HFFc6 (cell line): ENCODE results near the gene CLSTN1. TPM values are rescaled to one million over a fixed set of nuclear protein-coding genes. Genes with fewer than 3 reads are reported as not detected.

Experiments
- DNase-seq: peaks from one replicate; pipeline ENCODE4 v3.0.0-alpha.2; 2018
- H3K27ac Mint-ChIP-seq: 2 replicates; pipeline ENCODE4 v1.8.0; 2020; ENCODE audit warnings: mild to moderate bottlenecking, mixed read lengths
- H3K27me3 Mint-ChIP-seq: 2 replicates; pipeline ENCODE4 v1.8.0; 2021; ENCODE audit warnings: mild to moderate bottlenecking, moderate library complexity, mixed read lengths; ENCODE audit not compliant: insufficient read depth
- H3K36me3 Mint-ChIP-seq: 2 replicates; pipeline ENCODE4 v1.8.0; 2021; ENCODE audit warnings: low read depth, mixed read lengths
- H3K4me1 Mint-ChIP-seq: 2 replicates; pipeline ENCODE4 v1.8.0; 2020; ENCODE audit warnings: low read depth, mixed read lengths
- H3K4me3 Mint-ChIP-seq: 2 replicates; pipeline ENCODE4 v1.8.0; 2020; ENCODE audit warnings: mild to moderate bottlenecking, moderate library complexity, mixed read lengths
- H3K9me3 Mint-ChIP-seq: 2 replicates; pipeline ENCODE4 v1.8.0; 2020; ENCODE audit warnings: mild to moderate bottlenecking, mixed read lengths
- total RNA-seq, 6 experiments: library from RNA; stranded (reverse); fragmentation: NEBNext Ultra II Directional; extraction: Animal tissue kit (Norgen Biotek cat#: 25700); gene quantifications; 2 replicates in 1 of 6; 3 replicates in 5 of 6; pipeline ENCODE4 v1.2.3, GENCODE V29; 2021
- TF ChIP-seq, protein P1 (sequence below): fragments of 200-600 bp; sonication (generic); IDR thresholded peaks from 2 replicates; pipeline ENCODE4 v1.5.0; 2021; ENCODE audit warnings: antibody characterized with exemption, mild to moderate bottlenecking

CLSTN1 gene
- total RNA-seq, 6 experiments from 2014 or later, result 128 to 151 (median 137) TPM

DNA sequence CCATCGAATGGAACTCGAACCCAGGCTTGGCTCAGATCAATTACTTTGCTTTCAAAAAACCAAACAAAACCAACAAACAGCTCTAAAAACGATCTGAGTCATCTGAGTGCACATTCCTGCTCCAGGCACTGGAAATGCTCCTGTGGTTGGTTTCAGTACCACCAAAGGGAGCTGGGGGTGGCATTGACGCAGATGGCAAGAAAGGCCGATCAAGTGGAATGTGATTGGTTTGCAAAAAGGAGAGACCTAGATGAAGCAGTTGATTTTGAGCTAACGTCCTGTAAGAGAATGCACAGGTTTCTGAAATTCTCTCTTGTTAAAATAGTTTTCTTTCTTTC lies 132.7 kb downstream of the CLSTN1 start:
- Mint-ChIP-seq H3K9me3 (no peaks in the 10 kb centered on the region), H3K27ac (peak overlapping the region; percentile 85), H3K36me3 (no peaks in the 10 kb centered on the region), H3K4me3 (peak overlapping the region; percentile 93), H3K27me3 (peaks cover 3% of the 10 kb centered on the region; the same call in 1 of the 2 replicates), H3K4me1 (peaks cover 45% of the 10 kb centered on the region)
- TF ChIP-seq, protein P1, sequence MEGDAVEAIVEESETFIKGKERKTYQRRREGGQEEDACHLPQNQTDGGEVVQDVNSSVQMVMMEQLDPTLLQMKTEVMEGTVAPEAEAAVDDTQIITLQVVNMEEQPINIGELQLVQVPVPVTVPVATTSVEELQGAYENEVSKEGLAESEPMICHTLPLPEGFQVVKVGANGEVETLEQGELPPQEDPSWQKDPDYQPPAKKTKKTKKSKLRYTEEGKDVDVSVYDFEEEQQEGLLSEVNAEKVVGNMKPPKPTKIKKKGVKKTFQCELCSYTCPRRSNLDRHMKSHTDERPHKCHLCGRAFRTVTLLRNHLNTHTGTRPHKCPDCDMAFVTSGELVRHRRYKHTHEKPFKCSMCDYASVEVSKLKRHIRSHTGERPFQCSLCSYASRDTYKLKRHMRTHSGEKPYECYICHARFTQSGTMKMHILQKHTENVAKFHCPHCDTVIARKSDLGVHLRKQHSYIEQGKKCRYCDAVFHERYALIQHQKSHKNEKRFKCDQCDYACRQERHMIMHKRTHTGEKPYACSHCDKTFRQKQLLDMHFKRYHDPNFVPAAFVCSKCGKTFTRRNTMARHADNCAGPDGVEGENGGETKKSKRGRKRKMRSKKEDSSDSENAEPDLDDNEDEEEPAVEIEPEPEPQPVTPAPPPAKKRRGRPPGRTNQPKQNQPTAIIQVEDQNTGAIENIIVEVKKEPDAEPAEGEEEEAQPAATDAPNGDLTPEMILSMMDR, result no peak
- DNase-seq, result peak; percentile 60

GRCh38 chr1:9690440-9691107 lies 133.2 kb downstream of the CLSTN1 start:
- H3K4me3 Mint-ChIP-seq, result peak overlapping the region; percentile 93
- DNase-seq, result no peak
- no peaks in the 10 kb centered on the region for H3K9me3 Mint-ChIP-seq
- H3K36me3 Mint-ChIP-seq, result no peaks in the 10 kb centered on the region
- TF ChIP-seq, protein P1, result no peak
- H3K27ac Mint-ChIP-seq, result peak overlapping the region; percentile 85
- H3K4me1 Mint-ChIP-seq, result peaks cover 45% of the 10 kb centered on the region
- H3K27me3 Mint-ChIP-seq, result peaks cover 3% of the 10 kb centered on the region; the same call in 1 of the 2 replicates

- H3K4me1 Mint-ChIP-seq, result peaks cover 45% of the 10 kb centered on the region
- no peaks in the 10 kb centered on the region for H3K36me3 Mint-ChIP-seq
- DNase-seq, result no peak
- peak overlapping the region; percentile 93 for H3K4me3 Mint-ChIP-seq
- H3K27me3 Mint-ChIP-seq, result peaks cover 3% of the 10 kb centered on the region; the same call in 1 of the 2 replicates
- H3K9me3 Mint-ChIP-seq, result no peaks in the 10 kb centered on the region
- peak overlapping the region; percentile 85 for H3K27ac Mint-ChIP-seq
- TF ChIP-seq, protein P1, result no peak; the same call in 1 of the 2 replicates
Measured at GRCh38 chr1:9689971-9690381, 133.8 kb downstream of the CLSTN1 start.

- Mint-ChIP-seq H3K36me3 (no peaks in the 10 kb centered on the region), H3K27me3 (peaks cover 3% of the 10 kb centered on the region; the same call in 1 of the 2 replicates), H3K27ac (no peak overlapping the region), H3K4me1 (peaks cover 45% of the 10 kb centered on the region), H3K4me3 (peak overlapping the region; percentile 85), H3K9me3 (no peaks in the 10 kb centered on the region)
- peak; percentile 58 for DNase-seq
- TF ChIP-seq, protein P1, result no peak
Measured at GRCh38 chr1:9689011-9689706, 134.6 kb downstream of the CLSTN1 start.

DNA sequence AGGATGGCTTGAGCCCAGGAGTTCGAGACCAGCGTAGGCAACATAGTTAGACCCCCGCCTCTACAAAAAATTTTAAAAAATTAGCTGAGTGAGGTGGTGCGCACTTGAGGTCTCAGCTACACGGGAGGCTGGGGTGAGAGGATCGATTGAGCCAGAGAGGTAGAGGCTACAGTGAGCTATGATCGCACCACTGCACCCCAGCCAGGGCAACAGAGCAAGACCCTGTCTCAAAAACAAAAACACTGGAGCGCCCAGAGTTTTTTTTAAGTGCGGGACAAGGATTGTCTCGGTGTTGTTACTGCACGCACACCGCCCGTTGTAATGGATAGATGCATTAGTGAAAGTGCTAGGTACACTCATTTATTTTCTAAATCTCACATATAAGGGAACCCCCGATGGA lies 135.2 kb downstream of the CLSTN1 start:
- TF ChIP-seq, protein P1, result no peak
- H3K4me1 Mint-ChIP-seq, result peaks cover 45% of the 10 kb centered on the region
- H3K9me3 Mint-ChIP-seq, result no peaks in the 10 kb centered on the region
- H3K27me3 Mint-ChIP-seq, result peaks cover 3% of the 10 kb centered on the region; the same call in 1 of the 2 replicates
- H3K4me3 Mint-ChIP-seq, result peak overlapping the region; percentile 85
- DNase-seq, result no peak
- H3K36me3 Mint-ChIP-seq, result no peaks in the 10 kb centered on the region
- no peak overlapping the region; the same call in 1 of the 2 replicates for H3K27ac Mint-ChIP-seq
